HG03565 (cell line): ENCODE results near the gene MED19.
"Not testable (repeated sequence)": the region's sequence is repeated elsewhere in the genome, so short reads cannot be mapped to it uniquely, and the experiment has no call there.

Experiments used
- ATAC-seq: cut with Tn5 transposase; IDR thresholded peaks from one replicate; pipeline ENCODE4 v1.9.1; 2021; ENCODE audit warnings: mild to moderate bottlenecking, moderate library complexity; ENCODE audit not compliant: unreplicated experiment

Gene MED19, protein sequence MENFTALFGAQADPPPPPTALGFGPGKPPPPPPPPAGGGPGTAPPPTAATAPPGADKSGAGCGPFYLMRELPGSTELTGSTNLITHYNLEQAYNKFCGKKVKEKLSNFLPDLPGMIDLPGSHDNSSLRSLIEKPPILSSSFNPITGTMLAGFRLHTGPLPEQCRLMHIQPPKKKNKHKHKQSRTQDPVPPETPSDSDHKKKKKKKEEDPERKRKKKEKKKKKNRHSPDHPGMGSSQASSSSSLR

DNA sequence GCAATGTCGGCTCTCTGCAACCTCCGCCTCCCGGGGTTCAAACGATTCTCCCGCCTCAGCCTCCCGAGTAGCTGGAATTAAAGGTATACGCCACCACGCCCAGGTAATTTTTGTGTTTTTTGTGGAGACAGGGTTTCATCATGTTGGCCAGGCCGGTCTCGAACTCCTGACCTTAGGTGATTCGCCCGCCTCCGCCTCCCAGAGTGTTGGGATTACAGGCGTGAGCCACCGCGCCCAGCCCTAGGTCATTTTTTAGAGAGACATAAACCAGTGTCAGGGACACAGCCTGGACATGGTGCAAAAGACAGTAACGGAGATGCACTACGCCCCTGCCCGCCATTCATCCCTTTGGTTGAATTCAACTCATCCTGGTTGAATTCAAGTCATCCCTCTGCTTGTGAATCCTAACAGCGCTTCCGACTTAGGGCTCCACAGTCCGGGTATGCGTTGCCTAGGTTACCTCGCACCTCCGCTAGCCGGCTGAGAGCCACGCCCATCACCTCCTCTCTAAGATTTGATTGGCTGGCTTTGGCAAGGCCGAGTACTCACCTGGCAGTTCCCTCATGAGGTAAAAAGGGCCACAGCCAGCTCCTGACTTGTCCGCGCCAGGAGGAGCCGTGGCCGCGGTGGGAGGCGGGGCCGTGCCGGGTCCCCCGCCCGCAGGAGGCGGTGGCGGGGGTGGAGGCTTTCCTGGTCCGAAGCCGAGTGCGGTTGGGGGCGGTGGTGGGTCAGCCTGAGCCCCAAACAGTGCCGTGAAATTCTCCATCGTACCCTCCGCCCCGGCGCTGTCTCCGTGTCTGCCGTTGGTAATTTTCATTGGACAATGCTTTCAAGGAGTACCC, at the start of gene MED19:
TSS of gene MED19 (minus strand) at position 802 of the 842 bp plus-strand sequence. CDS start at position 766, 36 bp downstream.
- ATAC-seq, result peak; percentile 35

DNA sequence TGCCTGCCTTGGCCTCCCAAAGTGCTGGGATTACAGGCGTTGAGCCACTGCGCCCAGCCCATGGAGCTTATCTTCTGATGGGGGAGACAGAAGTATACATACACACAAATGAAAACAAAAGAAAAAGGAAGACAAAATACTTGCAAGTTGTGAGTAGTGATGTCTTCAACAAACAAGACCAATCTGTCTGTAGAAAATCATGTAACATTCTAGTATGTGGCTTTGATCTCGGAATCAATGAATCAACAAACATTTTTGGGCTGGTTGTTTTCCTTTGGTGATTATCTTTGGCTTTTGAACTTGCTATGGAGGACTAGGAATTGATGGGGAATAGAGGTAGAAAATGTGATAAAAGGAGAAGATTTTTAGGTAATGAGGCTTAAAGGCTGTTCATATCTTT, 46.2 kb upstream of the MED19 start:
- ATAC-seq, result no peak

DNA sequence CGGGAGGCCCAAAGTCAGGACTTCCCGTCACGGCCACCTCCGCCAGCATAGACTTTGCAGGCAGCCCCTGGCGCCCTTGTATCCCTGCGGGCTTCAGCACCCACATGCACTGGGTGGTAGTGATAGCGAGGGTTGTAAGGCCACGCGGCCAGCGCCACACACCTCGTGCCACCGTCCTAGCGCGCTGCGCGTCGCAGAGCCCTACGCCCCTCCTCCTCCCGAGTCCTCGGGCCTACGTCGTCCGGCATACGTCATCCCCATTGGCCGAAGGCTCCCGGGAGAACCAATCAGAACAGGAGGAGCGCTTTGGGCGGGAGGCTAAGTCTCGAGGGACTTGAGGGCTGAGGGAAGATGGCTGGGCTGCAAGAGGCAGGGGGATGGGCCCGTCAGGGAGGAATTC, 40.9 kb upstream of the MED19 start:
- no peak for ATAC-seq

DNA sequence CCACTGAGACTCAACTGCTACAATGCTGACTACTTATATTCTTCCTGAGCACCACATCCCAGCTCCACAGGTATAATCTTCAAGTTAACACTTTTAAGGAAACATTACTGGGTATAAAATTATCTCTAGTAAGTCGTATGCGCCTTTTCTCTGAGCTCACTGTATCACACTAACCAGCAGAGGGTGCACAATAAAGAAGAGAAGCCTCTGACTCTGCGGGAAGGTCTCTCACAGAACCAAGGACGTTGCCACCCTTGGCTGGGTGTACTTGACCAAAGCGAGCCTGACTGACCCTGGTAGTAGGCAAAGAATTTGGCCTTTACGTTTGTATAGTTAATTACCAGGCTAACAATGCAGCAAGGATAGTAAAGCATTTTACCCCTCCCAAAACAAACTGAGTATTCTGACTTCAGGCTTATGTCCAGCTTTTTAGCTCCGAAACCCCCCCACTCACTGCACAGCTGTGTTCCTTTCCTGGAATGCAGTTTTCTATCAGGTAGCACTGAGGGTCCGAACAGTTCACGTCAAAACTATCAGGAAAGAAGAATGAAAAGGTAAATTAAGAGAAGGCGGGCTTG, 39.8 kb upstream of the MED19 start, which contains the start of gene BTBD18:
TSS of gene BTBD18 (minus strand) at position 144 of the 578 bp plus-strand sequence. CDS start 631 bp downstream, outside the sequence.
- no peak for ATAC-seq

DNA sequence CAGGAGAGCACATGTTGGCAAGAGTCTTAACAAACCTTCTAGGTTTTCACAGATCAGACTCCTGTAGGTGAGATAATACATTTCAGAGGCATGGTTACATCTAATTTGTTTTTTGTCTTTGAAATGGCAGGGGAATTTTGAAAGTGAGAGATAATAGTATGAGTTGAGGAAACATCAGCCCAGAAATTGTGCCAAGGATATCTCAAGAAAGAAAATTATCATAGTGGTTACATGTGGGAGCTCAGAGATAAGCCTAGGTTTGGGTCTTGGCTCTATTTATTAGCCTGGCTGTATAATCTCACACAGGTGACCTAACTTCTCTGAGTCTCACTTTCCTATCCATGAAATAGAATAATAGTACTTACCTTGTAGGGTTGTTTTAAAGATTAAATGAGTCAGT, 39.2 kb upstream of the MED19 start:
- ATAC-seq, result no peak

DNA sequence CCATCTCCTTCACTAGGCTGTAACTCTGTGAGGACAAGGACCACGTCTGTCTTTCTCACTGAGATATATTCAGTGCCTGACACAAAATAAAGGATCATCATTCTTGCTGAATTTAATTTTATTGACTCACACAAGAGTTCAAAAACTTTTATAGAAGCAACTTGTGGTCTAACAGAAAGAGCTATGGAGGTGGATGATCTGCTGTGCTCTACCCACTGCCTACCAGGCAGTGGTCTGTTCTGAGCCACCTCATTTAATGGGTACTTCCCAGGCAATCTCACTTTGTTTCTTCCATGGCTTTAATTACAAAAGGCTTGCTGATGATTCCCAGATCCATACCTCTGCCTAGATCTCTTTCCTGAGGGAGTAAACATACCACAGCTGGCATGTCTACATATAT, 34.9 kb upstream of the MED19 start:
- ATAC-seq, result no peak

DNA sequence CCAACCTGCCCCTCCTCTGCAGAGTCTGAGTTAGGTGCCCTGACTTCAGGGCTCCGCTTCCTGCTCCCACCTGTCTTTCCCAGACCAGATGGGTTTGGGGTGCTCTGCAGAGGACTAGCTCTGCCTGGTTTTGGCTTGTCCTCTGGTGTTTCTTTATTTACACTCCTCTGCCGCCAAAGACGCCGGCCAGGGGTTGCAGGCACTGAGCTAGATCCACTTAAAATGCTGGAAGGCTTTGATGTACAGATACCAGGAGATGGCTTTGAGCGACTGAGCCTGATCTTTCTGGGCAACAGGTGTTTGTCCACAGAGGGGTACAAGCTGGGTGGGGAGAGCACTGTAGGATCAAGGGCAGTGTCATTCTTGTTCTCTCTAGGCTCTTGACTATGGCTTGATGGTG, 33.2 kb upstream of the MED19 start:
- no peak for ATAC-seq

DNA sequence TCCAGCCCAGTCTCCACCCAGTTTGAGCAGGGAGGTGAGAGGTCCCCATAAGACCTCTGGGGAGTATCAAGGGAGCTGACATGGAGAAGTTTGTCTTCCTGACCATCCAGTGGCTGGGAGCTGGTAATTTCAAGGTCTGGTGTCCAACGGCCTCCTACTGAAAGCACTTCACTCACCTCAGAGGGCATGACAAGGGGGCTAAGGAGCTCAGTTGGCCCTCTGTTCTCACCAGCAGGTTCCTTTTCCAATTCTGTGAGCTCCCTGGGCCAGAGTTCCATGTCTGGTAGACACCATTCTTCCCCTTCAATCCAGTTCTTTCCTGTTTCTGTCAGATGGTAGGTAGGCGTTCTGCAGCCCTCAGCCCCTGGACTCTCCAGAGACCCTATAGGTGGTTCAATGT, 32.3 kb upstream of the MED19 start:
- ATAC-seq, result no peak

DNA sequence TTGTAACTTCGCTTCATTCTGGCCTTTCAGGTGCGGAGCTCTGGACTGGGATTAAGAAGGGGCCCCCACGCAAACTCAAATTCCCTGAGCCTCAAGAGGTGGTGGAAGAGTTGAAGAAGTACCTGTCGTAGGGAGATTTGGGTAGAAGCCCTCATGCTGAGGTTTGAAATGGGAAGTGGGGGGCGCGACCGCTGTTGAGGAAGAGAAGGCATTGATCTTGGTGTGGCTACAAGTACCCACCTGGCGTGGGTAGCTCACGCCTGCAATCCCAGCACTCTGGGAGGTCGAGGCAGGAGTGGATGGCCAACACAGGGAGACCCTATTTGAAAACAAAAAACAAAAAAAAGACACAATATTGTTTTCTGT, 30.1 kb upstream of the MED19 start:
- ATAC-seq, result no peak

DNA sequence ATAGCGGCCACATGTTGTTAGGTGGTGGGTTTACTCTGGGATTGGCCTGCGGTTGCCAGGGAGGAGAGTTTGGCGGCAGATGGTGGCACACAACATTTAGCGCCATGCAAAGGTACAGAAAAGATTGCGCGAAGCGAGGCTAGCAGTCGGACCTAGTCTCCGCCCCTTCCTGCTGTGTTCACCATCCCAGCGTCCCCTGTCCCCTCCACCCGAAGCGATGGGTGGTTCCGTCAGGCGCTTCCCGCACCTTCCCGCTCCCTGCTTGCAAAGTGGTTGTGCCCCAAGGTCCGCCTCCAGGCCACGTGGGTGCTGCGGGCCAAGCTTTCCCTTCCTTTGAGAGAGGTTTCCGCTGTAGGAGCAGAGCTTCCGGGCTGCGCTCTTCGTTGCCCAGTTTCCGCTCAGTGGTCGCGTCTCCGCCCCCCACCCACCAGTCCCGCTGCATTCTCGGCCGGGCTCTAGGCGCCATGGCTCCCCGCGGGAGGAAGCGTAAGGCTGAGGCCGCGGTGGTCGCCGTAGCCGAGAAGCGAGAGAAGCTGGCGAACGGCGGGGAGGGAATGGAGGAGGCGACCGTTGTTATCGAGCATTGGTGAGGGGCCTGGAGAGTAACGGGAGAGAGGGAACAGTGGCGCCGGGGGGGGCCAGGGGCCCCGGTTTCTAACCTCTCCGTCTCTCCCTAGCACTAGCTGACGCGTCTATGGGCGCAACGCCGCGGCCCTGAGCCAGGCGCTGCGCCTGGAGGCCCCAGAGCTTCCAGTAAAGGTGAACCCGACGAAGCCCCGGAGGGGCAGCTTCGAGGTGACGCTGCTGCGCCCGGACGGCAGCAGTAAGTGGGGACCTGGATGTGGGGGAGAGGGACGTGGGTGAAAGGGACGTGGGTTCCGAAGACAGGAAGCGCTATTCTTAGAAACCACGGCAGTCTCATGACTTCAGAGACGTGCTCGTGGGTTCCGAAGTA, 29.4 kb upstream of the MED19 start, which contains the start of gene SELENOH:
TSS of gene SELENOH (plus strand) at position 360 of the 955 bp plus-strand sequence. CDS start at position 465, 105 bp downstream.
- ATAC-seq, result peak; percentile 84

DNA sequence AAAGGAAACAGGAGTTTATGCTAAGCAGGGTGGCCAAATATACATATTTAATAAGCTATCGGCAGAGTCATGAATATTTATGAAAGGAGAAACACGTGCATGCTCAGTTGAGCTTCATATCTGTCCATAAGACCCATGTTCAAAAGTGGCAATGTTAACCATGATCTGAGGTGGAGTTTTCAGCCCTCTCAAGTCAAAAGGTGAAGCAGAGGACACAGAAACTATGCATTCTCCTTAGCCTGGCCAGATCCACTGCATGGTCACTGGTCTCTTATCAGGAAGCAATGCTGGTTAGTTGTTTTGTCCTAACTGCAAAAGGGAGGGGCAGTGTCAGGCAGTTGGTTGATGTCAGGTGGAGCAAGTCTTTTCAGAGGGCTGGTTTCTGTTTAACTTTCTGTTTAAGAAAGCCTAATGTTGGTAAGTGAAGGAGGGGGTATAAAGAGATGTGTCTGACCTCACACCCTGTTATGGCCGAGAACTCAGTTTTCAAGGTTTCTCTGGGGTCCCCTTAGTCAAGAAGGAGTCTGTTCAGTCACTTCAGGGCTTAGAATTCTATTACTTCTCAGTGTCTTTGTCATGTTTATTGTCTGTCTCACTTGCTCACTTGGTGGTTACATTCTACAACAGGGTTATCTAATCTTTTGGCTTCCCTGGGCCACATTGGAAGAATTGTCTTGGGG, 23.7 kb upstream of the MED19 start:
- peak; percentile 53 for ATAC-seq

DNA sequence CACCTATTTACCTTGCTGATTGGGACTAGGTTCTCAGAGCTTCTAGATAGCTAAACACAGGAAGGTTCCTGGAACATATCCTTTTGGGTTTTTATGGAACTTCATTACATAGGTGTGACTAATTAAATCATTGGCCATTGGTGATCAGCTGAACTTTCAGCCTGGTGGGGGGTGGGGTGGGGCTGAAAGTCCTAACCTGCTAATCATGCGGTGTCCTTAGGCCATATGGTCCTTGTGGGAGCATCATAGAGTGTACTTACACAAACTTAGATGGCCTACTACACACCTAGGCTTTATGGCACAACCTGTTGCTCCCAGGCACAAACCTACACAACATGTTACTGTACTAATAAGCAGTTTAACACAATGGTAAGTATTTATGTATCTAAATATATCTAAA, 20.6 kb upstream of the MED19 start:
- no peak for ATAC-seq

DNA sequence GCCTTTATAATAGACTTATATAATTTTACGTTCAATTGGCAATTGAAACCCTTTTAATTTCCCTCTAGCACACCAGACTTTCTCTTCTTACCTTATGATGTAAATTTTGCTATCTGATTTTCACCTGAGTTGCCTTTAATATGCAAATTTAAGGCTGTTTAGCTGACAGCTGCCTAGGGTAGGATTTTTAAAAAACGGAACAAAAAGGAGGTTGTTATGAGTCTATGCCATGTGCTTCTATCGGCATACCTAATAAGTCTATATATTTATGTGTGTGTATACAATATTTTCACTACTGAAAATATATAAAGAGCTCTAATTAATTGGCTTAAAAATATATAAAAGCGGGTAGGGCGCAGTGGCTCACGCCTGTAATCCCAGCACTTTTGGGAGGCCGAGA, 17.5 kb upstream of the MED19 start:
- ATAC-seq, result no peak

DNA sequence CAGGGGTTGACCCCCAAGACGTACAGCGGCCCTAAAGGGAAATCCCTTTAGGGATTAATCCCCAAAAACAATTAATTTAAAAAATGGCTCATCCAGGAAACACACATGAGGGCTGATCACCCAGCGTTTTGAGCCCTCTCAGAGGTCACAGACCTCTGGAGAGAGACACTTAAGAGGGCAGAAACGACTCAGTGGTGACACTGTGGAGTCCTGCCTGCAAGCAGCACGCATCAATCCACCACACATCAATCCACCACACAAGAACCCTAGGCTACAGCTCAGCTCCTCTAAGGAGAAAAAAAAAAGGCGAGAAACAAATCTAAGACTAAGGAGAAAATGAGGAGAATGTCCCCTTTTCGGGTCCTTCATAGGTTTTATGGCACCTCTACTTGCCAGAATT, 16.8 kb upstream of the MED19 start:
- no peak for ATAC-seq

DNA sequence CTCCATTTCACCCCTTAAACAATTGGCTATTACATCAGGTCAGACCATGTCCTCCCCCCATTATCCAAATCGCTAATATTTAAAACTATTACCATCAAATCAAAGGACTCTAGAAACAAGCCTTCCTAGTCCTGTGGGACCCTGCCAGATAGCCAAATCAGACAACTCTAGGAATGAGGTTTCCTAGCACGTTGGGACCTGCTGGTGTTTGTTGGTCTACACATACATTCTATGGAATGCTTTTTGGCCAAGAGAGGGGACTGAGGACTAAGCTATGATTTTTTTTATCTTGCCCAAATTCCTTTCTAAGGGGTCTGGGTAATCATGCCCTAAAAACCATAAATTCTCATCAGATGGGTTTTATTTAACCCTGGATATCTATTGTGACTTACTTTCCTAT, 15.2 kb upstream of the MED19 start:
- no peak for ATAC-seq

DNA sequence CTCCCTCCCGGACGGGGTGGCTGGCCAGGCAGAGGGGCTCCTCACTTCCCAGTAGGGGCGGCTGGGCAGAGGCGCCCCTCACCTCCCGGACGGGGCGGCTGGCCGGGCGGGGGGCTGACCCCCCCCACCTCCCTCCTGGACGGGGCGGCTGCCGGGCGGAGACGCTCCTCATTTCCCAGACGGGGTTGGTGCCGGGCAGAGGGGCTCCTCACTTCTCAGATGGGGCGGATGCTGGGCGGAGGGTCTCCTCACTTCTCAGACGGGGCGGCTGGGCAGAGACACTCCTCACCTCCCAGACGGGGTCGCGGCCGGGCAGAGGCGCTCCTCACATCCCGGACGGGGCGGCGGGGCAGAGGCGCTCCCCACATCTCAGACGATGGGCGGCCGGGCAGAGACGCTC, 4.7 kb upstream of the MED19 start:
- ATAC-seq, result not testable (repeated sequence)

DNA sequence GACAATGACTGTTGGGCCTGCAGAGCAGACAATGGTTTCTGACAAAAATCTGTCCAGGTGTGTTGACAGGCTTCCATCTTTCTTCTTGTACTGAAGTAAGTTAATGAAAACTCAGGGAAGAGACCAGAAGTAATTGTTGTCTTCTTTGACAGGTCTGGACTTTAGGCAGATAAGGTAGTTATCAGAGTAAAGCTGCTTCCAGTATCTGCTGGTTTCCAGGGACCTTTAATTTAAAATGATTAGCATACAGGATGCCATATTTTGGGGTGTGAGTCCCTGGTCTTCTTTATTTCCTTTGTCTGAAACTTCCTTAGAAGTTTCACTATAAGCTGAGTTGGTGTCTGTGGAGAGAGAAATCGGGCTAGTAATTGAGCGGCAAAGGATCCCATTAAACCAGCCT, 1.8 kb upstream of the MED19 start:
- no peak for ATAC-seq

DNA sequence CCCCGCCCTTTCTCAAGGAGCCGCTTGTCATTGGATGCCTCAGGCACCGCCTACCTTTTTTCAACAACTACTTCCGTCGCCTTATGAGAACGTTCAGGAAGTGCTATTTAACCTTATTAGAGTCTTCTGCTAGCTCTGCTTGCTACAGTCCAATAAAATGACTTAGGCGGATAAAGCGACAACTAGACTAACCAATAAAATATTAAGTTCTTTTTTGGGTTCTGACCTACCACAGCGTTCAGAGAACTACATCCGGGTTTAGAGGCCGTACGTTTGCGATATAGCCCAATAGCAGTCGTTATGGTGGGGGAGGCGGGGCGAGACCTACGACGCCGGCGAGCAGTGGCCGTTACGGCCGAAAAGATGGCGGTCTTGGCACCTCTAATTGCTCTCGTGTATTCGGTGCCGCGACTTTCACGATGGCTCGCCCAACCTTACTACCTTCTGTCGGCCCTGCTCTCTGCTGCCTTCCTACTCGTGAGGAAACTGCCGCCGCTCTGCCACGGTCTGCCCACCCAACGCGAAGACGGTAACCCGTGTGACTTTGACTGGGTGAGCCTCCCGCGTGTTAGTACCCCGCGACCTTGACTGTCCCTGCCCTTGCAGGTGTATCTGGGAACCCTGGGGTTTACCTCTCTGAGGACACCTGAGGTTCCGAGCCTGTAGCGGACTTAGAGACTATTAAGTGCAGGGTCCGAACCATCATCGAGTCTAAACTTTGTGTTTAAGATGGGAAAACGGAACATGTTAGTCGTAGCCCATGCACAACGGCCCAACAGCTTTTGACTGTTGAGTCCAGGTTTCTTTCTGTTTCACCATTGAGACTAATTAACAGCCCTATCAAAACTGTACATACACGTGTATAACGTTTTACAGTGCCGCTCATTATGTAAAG, 488 bp upstream of the MED19 start, which contains the start of gene TMX2:
TSS of gene TMX2 (plus strand) at position 338 of the 895 bp plus-strand sequence. CDS start at position 364, 26 bp downstream.
- peak; percentile 95 for ATAC-seq

DNA sequence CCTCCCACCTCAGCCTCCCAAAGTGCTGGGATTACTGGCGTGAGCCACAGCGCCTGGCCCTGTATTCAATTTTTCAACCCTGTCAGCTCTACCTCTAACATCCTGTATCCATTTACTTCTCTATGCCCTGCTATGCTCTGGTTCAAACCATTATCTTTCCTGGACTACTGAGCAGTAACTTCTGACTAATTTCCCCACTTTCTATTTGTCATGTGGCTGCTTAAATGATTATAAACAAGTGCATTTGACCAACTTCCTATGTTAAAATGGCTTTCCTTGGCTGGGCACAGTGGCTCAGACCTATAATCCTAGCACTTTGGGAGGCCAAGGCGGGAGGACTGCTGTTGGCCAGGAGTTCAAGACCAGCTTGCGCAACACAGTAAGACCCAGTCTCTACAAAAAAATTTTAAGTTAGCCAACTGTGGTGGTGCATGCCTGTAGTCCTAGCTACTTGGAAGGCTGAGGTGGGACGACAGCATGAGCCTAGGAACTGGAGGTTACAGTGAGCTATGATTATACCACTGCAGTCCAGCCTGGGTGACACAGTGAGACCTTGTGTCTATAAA, 2.1 kb downstream of the MED19 start:
- no peak for ATAC-seq
